Measurements from ENCODE around the gene ITPR1.

DNA sequence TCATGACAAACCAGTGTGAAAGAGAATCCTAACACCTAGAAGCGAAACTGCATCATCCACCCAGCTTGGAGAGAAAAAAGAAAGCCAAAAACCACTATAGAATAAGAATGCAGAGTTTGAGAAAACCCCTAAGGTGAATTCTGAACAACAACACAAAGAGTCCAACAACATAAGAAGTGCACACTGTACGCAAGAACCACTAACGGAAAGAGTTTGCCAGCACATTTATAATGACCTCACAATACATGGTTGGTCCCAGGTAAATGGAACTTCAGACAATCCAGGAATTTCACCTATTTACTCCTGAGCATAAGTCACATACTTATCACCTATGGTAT is 357.7 kb downstream of the ITPR1 start:
- TF ChIP-seq CTCF (IDR thresholded peaks at IDR 0.05) (no peak), POLR2A (IDR thresholded peaks at IDR 0.05; ENCODE audit: low read length) (no peak), POLR2AphosphoS2 (conservative IDR thresholded peaks at IDR 0.05; ENCODE audit: low read length) (no peak), BHLHE40 (IDR thresholded peaks at IDR 0.05; ENCODE audit: low read depth, low read length) (no peak)
